CD4-positive, alpha-beta T cell treated with Interleukin-17A for 1 hour (primary cell): Measurements from ENCODE around the gene ZFAND4.
"Not testable (repeated sequence)": the region's sequence is repeated elsewhere in the genome, so short reads cannot be mapped to it uniquely, and the experiment has no call there.

ENCODE experiments used
- DNase-seq: peaks from one replicate; pipeline ENCODE4 v3.0.0-alpha.2; 2020

The ZFAND4 gene

GRCh38 chr10:45672181-45673073 is at the start of gene ZFAND4:
ZFAND4 (minus strand) TSS chr10:45672772; CDS start chr10:45663725, 9,047 bp downstream.
- peak; percentile 95 for DNase-seq

DNA sequence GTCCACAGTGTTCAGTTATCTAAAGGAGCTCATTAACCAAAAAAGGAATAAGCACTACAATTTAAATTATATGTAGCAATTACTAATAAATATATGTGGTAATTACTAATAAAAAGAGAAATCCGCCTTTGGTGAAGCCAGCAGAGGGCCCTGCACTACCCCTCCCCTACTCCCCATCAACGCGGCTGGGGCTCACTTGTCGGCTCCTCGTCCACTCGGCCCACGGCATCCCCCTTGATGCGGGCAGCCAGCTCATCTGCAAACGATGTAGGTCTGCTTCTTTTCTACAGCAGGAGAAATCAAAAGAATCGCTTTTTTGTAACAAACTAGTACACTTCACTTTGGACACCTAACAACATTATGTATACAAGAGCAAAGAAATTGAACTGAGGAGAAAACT is 48.9 kb upstream of the ZFAND4 start:
- DNase-seq, result not testable (repeated sequence)

GRCh38 chr10:45717642-45718041 is 45.1 kb upstream of the ZFAND4 start:
- DNase-seq, result not testable (repeated sequence)

DNA sequence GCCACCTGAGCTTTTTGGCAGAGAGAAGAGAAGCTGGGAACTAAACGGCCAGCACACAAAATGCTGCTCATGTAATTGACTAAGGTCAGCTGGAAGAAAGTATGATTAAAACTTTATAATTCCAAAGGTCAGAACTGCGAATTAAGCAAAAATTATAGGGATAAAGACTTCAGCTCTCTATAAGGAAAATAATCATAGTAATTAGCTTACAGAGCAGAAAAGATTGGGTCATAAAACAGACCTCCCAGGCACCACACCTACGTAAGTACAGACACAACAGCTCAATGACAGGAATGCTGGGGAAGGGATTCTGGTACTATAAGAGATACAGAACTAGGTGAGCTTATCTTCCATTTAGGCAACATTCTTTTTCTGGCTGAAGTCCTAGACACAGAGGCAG is 44.5 kb upstream of the ZFAND4 start:
- DNase-seq, result not testable (repeated sequence)

- DNase-seq, result not testable (repeated sequence)
Observed at GRCh38 chr10:45711223-45711622, 38.7 kb upstream of the ZFAND4 start.

GRCh38 chr10:45710200-45710796 is 37.7 kb upstream of the ZFAND4 start:
- DNase-seq, result not testable (repeated sequence)

- not testable (repeated sequence) for DNase-seq
Observed at GRCh38 chr10:45678467-45678866, 5.9 kb upstream of the ZFAND4 start.

GRCh38 chr10:45675388-45675787 is 2.8 kb upstream of the ZFAND4 start:
- DNase-seq, result no peak

DNA sequence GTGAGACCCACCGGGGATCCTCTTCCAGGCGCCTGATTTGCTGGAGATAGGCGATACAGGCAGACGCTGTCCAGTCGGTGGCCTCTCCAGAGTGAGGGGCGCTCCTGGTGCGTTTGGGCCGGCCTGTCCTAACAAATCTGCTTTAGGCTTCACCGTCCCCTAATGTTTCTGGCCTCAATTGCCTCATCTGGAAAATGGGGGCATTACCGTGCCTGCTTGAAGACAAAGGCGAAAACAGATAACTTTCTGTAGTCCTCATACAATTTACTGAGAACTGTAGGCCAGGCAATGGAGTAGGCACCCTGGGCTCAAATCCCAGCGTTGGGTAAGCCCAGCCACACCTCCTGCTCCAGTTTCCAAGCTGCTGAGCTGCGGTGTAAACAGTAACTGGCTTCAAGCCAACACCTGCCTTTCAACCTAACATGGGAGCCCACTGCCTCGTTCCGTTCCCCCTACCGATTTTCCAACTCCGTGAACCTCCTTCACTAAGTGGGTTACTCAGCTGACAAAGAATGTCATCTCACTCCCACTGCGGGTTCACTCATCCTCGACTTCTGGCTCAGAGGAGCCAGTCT is 589 bp upstream of the ZFAND4 start:
- no peak for DNase-seq

- not testable (repeated sequence) for DNase-seq
Observed at GRCh38 chr10:45671300-45671699, 1.3 kb downstream of the ZFAND4 start.

DNA sequence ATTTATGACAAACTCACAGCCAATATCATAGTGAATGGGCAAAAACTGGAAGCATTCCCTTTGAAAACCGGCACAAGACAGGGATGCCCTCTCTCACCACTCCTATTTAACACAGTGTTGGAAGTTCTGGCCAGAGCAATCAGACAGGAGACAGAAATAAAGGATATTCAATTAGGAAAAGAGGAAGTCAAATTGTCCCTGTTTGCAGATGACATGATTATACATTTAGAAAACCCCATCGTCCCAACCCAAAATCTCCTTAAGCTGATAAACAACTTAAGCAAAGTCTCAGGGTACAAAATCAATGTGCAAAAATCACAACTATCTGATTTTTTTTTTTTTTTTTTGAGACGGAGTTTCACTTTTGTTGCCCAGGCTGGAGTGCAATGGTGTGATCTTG is 2.7 kb downstream of the ZFAND4 start:
- not testable (repeated sequence) for DNase-seq

GRCh38 chr10:45660876-45661411 is 11.6 kb downstream of the ZFAND4 start:
- DNase-seq, result no peak

GRCh38 chr10:45657033-45657926 is 15.3 kb downstream of the ZFAND4 start:
- DNase-seq, result no peak

GRCh38 chr10:45655219-45655618 is 17.4 kb downstream of the ZFAND4 start:
- no peak for DNase-seq

- not testable (repeated sequence) for DNase-seq
Observed at GRCh38 chr10:45654753-45655141, 17.8 kb downstream of the ZFAND4 start.

GRCh38 chr10:45653454-45653853 is 19.1 kb downstream of the ZFAND4 start:
- DNase-seq, result no peak

- DNase-seq, result no peak
Observed at GRCh38 chr10:45652511-45652910, 20.1 kb downstream of the ZFAND4 start.

- no peak for DNase-seq
Observed at GRCh38 chr10:45649296-45649695, 23.3 kb downstream of the ZFAND4 start.

- no peak for DNase-seq
Observed at GRCh38 chr10:45647118-45647517, 25.5 kb downstream of the ZFAND4 start.

DNA sequence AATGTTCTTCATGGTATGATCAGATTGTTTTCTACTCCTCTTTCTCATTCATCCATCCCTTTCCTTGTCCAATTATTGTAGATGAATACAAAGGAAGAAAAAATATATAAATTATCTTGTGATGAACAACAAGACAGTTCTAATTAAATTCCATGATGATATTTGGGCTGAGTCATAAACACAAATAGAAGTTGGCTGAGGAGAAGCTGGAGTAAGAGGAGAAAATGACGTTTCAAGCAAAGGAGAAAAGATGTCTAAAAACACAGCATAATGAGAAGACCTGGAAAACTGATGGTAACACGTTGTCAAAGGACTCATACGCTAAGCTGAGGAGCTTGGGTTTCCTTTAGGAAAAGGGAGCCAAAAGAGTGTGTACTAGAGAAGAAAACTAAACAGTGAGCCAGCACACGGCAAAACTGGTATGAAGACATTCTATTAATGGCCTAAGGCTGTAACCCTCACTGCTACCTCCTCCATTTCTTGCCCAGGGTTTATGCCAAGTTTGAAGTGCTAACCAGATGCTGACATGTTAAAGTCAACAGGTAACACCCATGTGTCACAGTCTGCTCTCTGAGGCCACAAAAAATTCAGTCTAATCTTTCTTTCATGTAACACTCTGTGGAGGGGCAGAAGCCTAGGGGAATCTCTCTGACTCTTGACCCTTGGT is 26.1 kb downstream of the ZFAND4 start:
- no peak for DNase-seq

- DNase-seq, result no peak
Observed at GRCh38 chr10:45644527-45644926, 28.0 kb downstream of the ZFAND4 start.

- no peak for DNase-seq
Observed at GRCh38 chr10:45640941-45641340, 31.6 kb downstream of the ZFAND4 start.
